MCF 10A (cell line): ENCODE results near the gene SFRP5. TPM values are rescaled to one million over a fixed set of nuclear protein-coding genes. Genes with fewer than 3 reads are reported as not detected.

Source experiments
- BruUV-seq: library from RNA; stranded (reverse); fragments of 400-500 nt; replicated peaks from 2 replicates; lab custom pipeline; 2021; lab: Mats Ljungman, UMichigan
- CTCF ChIA-PET: fragments of 300-600 bp; sonication (Branson Sonifier 250); formaldehyde crosslinking; extraction: SDS; loops from one replicate; lab custom pipeline; 2021; ENCODE audit warnings: antibody characterized with exemption, inconsistent platforms; lab: Yijun Ruan, JAX
- POLR2A ChIA-PET: fragments of 300-600, 350-650 bp; sonication (Branson Sonifier 250); formaldehyde crosslinking; extraction: SDS; loops from one replicate; lab custom pipeline; 2020; ENCODE audit warnings: antibody characterized with exemption, inconsistent platforms; lab: Yijun Ruan, JAX
- DNase-seq: peaks from one replicate; pipeline ENCODE4 v3.0.0-alpha.2; 2018; ENCODE audit not compliant: unreplicated experiment
- H3K27ac Mint-ChIP-seq: one replicate; pipeline ENCODE4 v1.8.0; 2022; ENCODE audit warnings: mild to moderate bottlenecking, low read depth, mixed read lengths; ENCODE audit not compliant: unreplicated experiment
- H3K27me3 Mint-ChIP-seq: one replicate; pipeline ENCODE4 v1.8.0; 2022; ENCODE audit warnings: mixed read lengths; ENCODE audit not compliant: insufficient read depth, unreplicated experiment
- H3K36me3 Mint-ChIP-seq: one replicate; pipeline ENCODE4 v1.8.0; 2022; ENCODE audit warnings: mild to moderate bottlenecking, moderate library complexity, mixed read lengths; ENCODE audit not compliant: insufficient read depth, unreplicated experiment
- H3K4me1 Mint-ChIP-seq: one replicate; pipeline ENCODE4 v1.8.0; 2022; ENCODE audit warnings: mixed read lengths; ENCODE audit not compliant: insufficient read depth, unreplicated experiment
- H3K4me3 Mint-ChIP-seq: one replicate; pipeline ENCODE4 v1.8.0; 2022; ENCODE audit warnings: mild to moderate bottlenecking, moderate library complexity, mixed read lengths; ENCODE audit not compliant: unreplicated experiment
- H3K9me3 Mint-ChIP-seq: one replicate; pipeline ENCODE4 v1.8.0; 2022; ENCODE audit warnings: mixed read lengths; ENCODE audit not compliant: unreplicated experiment
- CTCF ChIP-seq: fragments of 200-600 bp; IDR thresholded peaks from one replicate; pipeline ENCODE4 v1.8.0; 2022; ENCODE audit warnings: antibody characterized with exemption, mild to moderate bottlenecking; ENCODE audit not compliant: unreplicated experiment
- intact Hi-C: fragments of 100-400 bp; cut with micrococcal nuclease; formaldehyde crosslinking; loops from 2 replicates; pipeline ENCODE4 v1.14.1; 2022
- total RNA-seq: library from RNA; stranded (reverse); gene quantifications from 2 replicates; pipeline ENCODE4 v1.2.3, GENCODE V29; 2022

SFRP5 gene
- total RNA-seq, 1 experiment from 2014 or later: not detected

DNA sequence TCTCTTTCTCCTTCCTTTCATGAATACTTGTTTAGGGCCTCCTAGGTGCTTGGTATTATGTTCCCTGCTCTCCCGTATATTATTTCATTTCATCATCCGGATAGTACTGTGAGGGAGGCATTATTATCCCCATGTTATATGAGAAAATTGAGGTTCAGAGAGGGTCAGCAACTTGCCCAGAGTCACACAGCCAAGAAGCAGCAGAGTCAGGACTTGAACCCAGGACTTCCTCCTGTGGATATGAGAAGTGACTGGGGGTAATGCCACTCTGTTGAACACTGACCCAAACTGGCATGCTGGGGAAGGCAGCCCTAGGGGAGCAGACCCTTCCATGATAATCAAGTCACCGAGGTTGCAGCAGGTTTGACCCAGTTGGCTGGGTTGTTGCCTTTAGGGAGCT lies 8.2 kb upstream of the SFRP5 start:
- Mint-ChIP-seq H3K9me3 (no peaks in the 10 kb centered on the region), H3K27ac (no peak overlapping the region), H3K4me3 (no peak overlapping the region), H3K36me3 (no peaks in the 10 kb centered on the region), H3K27me3 (no peaks in the 10 kb centered on the region), H3K4me1 (no peaks in the 10 kb centered on the region)
- no peak for DNase-seq
- CTCF ChIA-PET: interaction anchor here (1.3 to 3.9 kb wide), 3 partner anchors 11 to 90 kb away, joined by 6 to 29 read pairs (median 7); no protein-coding TSS in a partner anchor
- TF ChIP-seq CTCF: no peak
- intact Hi-C loops: no loop called here
- BruUV-seq: no TSS peak
- POLR2A ChIA-PET: no interaction called here

- H3K36me3 Mint-ChIP-seq: no peaks in the 10 kb centered on the region
- no peak overlapping the region for H3K27ac Mint-ChIP-seq
- no TSS peak for BruUV-seq
- H3K4me1 Mint-ChIP-seq: no peaks in the 10 kb centered on the region
- H3K9me3 Mint-ChIP-seq: no peaks in the 10 kb centered on the region
- POLR2A ChIA-PET: no interaction called here
- no peak for TF ChIP-seq CTCF
- H3K27me3 Mint-ChIP-seq: no peaks in the 10 kb centered on the region
- CTCF ChIA-PET: interaction anchor here (1.3 to 1.4 kb wide), 3 partner anchors 13 to 90 kb away, joined by 3 to 7 read pairs (median 6); no protein-coding TSS in a partner anchor
- DNase-seq: no peak
- intact Hi-C loops: no loop called here
- no peak overlapping the region for H3K4me3 Mint-ChIP-seq
These were observed 7.7 kb upstream of the SFRP5 start for GRCh38 chr10:97779492-97779891.

DNA sequence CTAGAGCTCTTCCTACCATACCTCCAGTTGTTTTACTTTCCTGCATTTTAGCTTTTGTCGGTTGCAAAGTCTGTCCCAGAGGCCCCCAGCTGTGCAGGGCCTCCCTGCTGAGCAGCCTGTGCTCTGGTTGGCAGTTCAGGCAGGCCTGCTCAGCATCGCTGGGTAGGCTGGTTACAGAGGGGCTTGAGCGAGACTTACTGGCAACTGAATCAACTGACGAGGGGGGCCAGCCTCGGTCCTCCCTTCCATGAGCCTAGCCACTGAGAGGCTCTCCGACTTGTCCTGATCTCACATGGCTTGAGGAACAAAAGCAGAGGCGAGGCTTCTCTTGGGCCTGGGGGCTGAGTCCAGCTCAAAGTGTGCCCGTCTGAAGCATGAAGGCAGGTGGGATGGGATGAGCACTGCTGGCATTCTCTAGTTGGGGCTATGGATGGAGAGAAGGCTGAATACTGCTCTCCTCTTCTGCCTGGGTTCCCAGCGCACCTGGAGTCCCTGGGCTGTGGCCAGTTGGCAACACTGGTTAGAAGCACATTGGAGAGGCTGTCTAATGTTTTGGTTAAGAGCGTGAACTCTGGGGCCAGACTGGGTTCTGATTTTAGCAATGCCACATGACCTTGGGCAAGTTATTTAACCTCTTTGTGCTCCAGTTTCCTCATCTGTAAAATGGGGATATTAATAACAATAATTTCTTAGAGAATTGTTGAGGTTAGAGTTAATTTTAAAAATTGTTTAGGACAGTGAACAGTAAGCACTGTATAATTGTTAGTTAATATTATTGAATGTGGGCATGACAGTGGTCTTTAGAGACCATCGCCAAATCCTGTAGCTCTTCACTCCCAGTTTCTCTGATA lies 6.9 kb upstream of the SFRP5 start:
- Mint-ChIP-seq H3K4me3 (no peak overlapping the region), H3K27me3 (no peaks in the 10 kb centered on the region), H3K4me1 (no peaks in the 10 kb centered on the region), H3K27ac (no peak overlapping the region), H3K36me3 (no peaks in the 10 kb centered on the region), H3K9me3 (no peaks in the 10 kb centered on the region)
- no peak for TF ChIP-seq CTCF
- no TSS peak for BruUV-seq
- ChIA-PET POLR2A (no interaction called here), CTCF (interaction anchor here (1.3 kb wide), 2 partner anchors 13 to 19 kb away, joined by 3 to 7 read pairs; no protein-coding TSS in a partner anchor)
- DNase-seq: no peak
- intact Hi-C loops: no loop called here

DNA sequence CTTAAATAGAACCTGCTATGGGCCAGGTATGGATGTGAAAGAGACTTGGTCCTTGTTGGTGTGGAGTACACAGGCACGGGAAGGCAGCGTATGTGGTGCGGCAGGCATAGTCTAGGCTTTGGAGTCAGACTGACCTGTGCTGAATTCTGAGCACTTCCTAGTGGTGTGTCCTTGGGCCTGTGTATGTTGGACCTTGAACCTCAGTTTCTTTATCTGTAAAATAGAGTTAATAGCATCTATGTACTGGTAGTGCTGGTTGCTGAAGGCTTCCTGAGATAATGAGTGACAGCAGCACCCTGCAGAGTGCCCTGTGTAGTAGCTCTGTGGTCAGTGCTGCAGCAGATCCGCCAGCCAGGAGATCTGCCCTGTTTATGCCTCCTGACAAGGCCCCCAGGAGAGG lies 5.3 kb upstream of the SFRP5 start:
- no peak for TF ChIP-seq CTCF
- H3K9me3 Mint-ChIP-seq: no peaks in the 10 kb centered on the region
- intact Hi-C loops: no loop called here
- ChIA-PET CTCF (interaction anchor here (0.5 to 1.5 kb wide), 3 partner anchors 15 to 633 kb away, joined by 3 to 9 read pairs (median 6); no protein-coding TSS in a partner anchor), POLR2A (no interaction called here)
- peaks cover 10% of the 10 kb centered on the region for H3K27me3 Mint-ChIP-seq
- H3K36me3 Mint-ChIP-seq: no peaks in the 10 kb centered on the region
- no peaks in the 10 kb centered on the region for H3K4me1 Mint-ChIP-seq
- no peak for DNase-seq
- H3K4me3 Mint-ChIP-seq: no peak overlapping the region
- BruUV-seq: no TSS peak
- no peak overlapping the region for H3K27ac Mint-ChIP-seq
